GM12878 (cell line): ENCODE data around the gene PDCD1LG2.

Experiments used
- POLR2AphosphoS5 ChIP-seq: IDR thresholded peaks from 2 replicates; pipeline ENCODE4 v1.6.1; 2011; ENCODE audit warnings: mild to moderate bottlenecking, low read length, inconsistent platforms
- TF ChIP-seq, protein P1 (sequence below): IDR thresholded peaks from 2 replicates; pipeline ENCODE4 v1.6.1; 2012; ENCODE audit warnings: mild to moderate bottlenecking, low read depth, low read length

DNA sequence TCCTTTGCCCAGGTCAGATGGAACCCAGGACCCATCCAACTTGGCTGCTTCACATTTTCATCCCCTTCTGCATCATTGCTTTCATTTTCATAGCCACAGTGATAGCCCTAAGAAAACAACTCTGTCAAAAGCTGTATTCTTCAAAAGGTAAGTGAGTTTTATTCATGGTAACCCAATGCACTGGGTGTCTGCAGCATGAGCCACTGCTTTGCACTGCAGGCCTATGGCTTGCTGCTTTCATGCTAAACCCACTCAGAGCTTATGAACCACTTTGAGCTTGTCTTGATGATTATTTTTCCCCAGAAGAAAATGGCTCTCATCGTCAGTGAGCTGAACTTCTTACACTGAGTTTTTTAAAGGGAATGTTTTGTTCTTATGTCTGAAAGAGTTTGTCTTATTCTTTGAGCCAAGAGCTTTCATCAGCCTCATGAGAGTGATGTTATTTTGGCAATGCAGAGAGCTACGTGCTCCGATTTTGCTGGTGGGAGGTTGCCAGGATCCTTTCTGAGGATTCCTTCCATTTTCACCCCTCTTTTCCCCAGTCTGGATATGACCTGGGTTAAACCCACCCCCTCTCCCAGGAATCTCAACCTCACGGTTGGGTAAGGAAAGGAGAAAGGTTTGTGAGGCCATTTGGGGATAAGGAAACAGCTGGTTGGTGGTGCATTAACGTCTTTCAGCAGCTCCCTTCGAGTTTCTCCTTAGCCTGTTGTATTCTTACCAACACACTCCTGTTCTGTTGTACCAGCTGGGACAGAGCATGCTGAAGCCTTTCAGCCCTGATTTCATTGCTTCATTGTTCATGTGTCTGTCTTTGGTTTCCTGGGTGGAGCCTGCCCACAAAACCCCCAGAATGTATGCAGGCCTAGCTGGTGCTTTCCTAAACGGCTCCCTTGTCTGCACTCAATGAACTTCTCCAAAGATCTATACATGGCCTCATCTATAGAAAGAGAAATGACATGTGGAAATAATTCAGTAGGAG is 47.6 kb downstream of the PDCD1LG2 start:
- TF ChIP-seq POLR2AphosphoS5, result no peak
- TF ChIP-seq, protein P1, sequence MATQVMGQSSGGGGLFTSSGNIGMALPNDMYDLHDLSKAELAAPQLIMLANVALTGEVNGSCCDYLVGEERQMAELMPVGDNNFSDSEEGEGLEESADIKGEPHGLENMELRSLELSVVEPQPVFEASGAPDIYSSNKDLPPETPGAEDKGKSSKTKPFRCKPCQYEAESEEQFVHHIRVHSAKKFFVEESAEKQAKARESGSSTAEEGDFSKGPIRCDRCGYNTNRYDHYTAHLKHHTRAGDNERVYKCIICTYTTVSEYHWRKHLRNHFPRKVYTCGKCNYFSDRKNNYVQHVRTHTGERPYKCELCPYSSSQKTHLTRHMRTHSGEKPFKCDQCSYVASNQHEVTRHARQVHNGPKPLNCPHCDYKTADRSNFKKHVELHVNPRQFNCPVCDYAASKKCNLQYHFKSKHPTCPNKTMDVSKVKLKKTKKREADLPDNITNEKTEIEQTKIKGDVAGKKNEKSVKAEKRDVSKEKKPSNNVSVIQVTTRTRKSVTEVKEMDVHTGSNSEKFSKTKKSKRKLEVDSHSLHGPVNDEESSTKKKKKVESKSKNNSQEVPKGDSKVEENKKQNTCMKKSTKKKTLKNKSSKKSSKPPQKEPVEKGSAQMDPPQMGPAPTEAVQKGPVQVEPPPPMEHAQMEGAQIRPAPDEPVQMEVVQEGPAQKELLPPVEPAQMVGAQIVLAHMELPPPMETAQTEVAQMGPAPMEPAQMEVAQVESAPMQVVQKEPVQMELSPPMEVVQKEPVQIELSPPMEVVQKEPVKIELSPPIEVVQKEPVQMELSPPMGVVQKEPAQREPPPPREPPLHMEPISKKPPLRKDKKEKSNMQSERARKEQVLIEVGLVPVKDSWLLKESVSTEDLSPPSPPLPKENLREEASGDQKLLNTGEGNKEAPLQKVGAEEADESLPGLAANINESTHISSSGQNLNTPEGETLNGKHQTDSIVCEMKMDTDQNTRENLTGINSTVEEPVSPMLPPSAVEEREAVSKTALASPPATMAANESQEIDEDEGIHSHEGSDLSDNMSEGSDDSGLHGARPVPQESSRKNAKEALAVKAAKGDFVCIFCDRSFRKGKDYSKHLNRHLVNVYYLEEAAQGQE, result no peak
